Small intestine (tissue), 7 donors: ENCODE data around the gene CENPH. TPM values are rescaled to one million over a fixed set of nuclear protein-coding genes. Genes with fewer than 3 reads are reported as not detected.

Source experiments
- DNase-seq, 2 donors: peaks; one replicate each; pipeline versions ENCODE4 v3.0.0 to v3.0.0-alpha.2; 2013
- FAIRE-seq: peaks from 2 replicates; lab custom pipeline; 2012; peaks lifted over from hg19 to GRCh38; lab: Jason Lieb, UNC
- H3K27ac ChIP-seq, 3 donors: one replicate each; pipeline ENCODE4 v1.5.1; 2013; ENCODE audit warnings: low read length in 2 of 3, mild to moderate bottlenecking in 2 of 3, control low read depth in 1 of 3, inconsistent platforms in 1 of 3, low read depth in 1 of 3, moderate library complexity in 1 of 3
- H3K27me3 ChIP-seq, 3 donors: one replicate each; pipeline ENCODE4 v1.6.1; 2013; ENCODE audit warnings: low read length in 3 of 3, inconsistent platforms in 1 of 3; ENCODE audit not compliant: control insufficient read depth in 3 of 3, insufficient read depth in 3 of 3
- H3K36me3 ChIP-seq, 3 donors: one replicate each; pipeline ENCODE4 v1.6.1; 2013; ENCODE audit warnings: low read length in 3 of 3, inconsistent platforms in 1 of 3, low read depth in 1 of 3, mild to moderate bottlenecking in 1 of 3, moderate library complexity in 1 of 3; ENCODE audit not compliant: control insufficient read depth in 3 of 3, insufficient read depth in 2 of 3
- H3K4me1 ChIP-seq, 3 donors: one replicate each; pipeline ENCODE4 v1.6.1; 2013; ENCODE audit warnings: low read length in 2 of 3, inconsistent platforms in 1 of 3, low read depth in 1 of 3, mild to moderate bottlenecking in 1 of 3, moderate library complexity in 1 of 3; ENCODE audit not compliant: control insufficient read depth in 3 of 3, insufficient read depth in 2 of 3
- H3K4me3 ChIP-seq, 3 donors: one replicate each; pipeline ENCODE4 v1.5.1; 2013; ENCODE audit warnings: low read length in 3 of 3, control low read depth in 1 of 3, inconsistent platforms in 1 of 3, low read depth in 1 of 3, mild to moderate bottlenecking in 1 of 3, moderate library complexity in 1 of 3
- H3K9me3 ChIP-seq, 2 donors: one replicate each; pipeline ENCODE4 v1.6.1; 2013; ENCODE audit warnings: low read depth in 1 of 2, low read length in 1 of 2; ENCODE audit not compliant: control insufficient read depth in 2 of 2, insufficient read depth in 1 of 2
- WGBS, 3 donors: extraction: QIAGEN DNeasy Blood & Tissue Kit; methylation state at CpG; one replicate each; pipeline ENCODE4 v1.1.7; 2013; 5-methylcytosine and 5-hydroxymethylcytosine counted together
- polyA plus RNA-seq, 4 donors: library from polyadenylated mRNA; stranded (reverse) in 3 of 4; unstranded in 1 of 4; fragments of 200-250 nt in 3 of 4; fragments of 120-200 nt in 1 of 4; gene quantifications; one replicate each; pipeline versions ENCODE4 v1.2.1 to v1.2.3, GENCODE V29; 2013
- donor health status: healthy with polysubstance abuse.
- donor health status: control.
- donor health status: control.
- donor health status: Bipolar disorder and iron deficiency.
- donor health status: healthy.

The CENPH gene
- polyA plus RNA-seq, 4 donors = 2.5 to 13.0 (median 8.0) TPM

DNA sequence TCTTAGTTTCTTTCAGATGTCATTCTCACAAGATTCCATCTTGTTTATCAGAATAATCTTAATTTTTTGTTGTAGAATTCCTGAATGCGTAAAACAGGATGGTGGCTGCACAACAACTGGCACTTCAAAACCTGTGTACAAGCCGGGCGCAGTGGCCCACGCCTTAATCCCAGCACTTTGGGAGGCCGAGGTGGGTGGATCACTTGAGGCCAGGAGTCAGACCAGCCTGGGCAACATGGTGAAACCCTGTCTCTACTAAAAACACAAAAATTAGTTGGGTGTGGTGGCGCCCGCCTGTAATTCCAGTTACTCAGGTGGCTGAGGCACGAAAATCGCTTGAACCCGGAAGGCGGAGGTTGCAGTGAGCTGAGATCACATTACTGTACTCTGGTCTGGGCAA lies 32.9 kb upstream of the CENPH start:
- Histone ChIP-seq H3K36me3 (no peaks in the 10 kb centered on the region), H3K9me3 (no peaks in the 10 kb centered on the region), H3K4me1 (no peaks in the 10 kb centered on the region), H3K4me3 (no peak overlapping the region), H3K27me3 (no peaks in the 10 kb centered on the region), H3K27ac (no peak overlapping the region)
- DNase-seq = no peak
- FAIRE-seq = no peak
- 96 to 98% (median 97%) methylated on average over 11 of the region's 11 CpGs for WGBS, 3 donors

GRCh38 chr5:69158039-69158438 lies 31.3 kb upstream of the CENPH start:
- H3K4me3 ChIP-seq = no peak overlapping the region
- H3K36me3 ChIP-seq = no peaks in the 10 kb centered on the region
- H3K4me1 ChIP-seq = no peaks in the 10 kb centered on the region
- H3K27me3 ChIP-seq = no peaks in the 10 kb centered on the region
- no peaks in the 10 kb centered on the region for H3K9me3 ChIP-seq
- H3K27ac ChIP-seq = no peak overlapping the region
- DNase-seq (no peak), FAIRE-seq (no peak)
- WGBS, 3 donors = 83 to 90% (median 85%) methylated on average over 3 of the region's 3 CpGs

DNA sequence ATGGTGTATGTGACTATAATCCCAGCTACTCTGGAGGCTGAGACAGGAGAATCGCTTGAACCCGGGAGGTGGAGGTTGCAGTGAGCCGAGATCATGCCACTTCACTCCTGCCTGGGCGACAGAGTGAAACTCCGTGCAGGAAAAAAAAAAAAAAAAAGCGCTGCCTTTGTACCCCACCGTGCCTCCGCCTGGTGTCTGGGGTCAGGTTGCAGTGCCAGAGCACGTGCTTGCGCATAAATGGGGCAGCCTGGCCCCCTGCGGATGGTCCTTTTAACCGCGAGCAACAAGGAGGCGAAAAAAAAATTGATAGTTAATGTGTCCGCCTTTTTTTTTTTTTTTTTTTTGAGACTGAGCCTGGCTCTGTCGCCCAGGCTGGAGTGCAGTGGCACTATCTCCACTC lies 28.7 kb upstream of the CENPH start:
- no peaks in the 10 kb centered on the region for H3K9me3 ChIP-seq
- H3K36me3 ChIP-seq = no peaks in the 10 kb centered on the region
- no peaks in the 10 kb centered on the region for H3K4me1 ChIP-seq
- FAIRE-seq = no peak
- DNase-seq = no peak
- H3K27ac ChIP-seq = no peak overlapping the region
- H3K27me3 ChIP-seq = no peaks in the 10 kb centered on the region
- no peak overlapping the region for H3K4me3 ChIP-seq
- WGBS, 3 donors = 92 to 95% (median 94%) methylated on average over 14 to 16 of the region's 16 CpGs

DNA sequence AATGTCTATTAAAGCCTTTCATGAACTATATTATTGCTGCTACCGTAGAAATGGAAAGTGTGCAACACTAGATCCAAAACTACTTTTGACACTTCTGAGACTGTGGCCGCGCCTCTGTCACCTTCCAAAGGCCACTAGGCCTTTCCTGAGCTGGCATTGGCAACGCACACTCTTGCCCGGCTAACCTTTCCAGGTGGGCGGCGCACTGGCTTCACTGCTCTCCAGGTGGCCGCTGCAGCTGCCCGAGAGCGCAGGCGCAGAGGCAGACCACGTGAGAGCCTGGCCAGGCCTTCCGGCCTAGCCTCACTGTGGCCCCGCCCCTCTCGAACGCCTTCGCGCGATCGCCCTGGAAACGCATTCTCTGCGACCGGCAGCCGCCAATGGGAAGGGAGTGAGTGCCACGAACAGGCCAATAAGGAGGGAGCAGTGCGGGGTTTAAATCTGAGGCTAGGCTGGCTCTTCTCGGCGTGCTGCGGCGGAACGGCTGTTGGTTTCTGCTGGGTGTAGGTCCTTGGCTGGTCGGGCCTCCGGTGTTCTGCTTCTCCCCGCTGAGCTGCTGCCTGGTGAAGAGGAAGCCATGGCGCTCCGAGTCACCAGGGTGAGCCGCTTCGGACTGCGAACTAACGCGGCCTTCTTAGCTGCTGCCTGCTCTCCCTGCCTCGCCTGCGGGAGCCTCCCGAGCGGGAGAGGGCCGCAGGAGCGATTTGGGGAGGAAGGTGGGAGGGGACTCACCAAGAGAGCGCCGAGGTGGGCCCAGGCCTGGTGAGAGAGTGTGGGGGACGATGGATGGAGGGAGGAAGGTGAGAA lies 22.5 kb upstream of the CENPH start, which contains the start of gene CCNB1:
CCNB1 (plus strand) TSS at position 465 of the 807 bp plus-strand sequence; CDS start at position 578, 113 bp downstream.
- peak within 1 kb of the TSS in 2 of 3 donors; percentile 69 to 71 for H3K27ac ChIP-seq
- no peaks in the 10 kb centered on the region for H3K9me3 ChIP-seq
- DNase-seq (peak; percentile 99), FAIRE-seq (no peak)
- WGBS, 3 donors = 1% methylated on average over 49 to 50 of the region's 50 CpGs
- H3K27me3 ChIP-seq = no peaks in the 10 kb centered on the region
- H3K4me1 ChIP-seq = peaks cover 0 to 1% (median 0%) of the 10 kb centered on the region in 3 donors
- H3K4me3 ChIP-seq = peak within 1 kb of the TSS; percentile 42 to 88 (median 74)
- H3K36me3 ChIP-seq = peaks cover 0 to 3% (median 0%) of the 10 kb centered on the region in 3 donors

DNA sequence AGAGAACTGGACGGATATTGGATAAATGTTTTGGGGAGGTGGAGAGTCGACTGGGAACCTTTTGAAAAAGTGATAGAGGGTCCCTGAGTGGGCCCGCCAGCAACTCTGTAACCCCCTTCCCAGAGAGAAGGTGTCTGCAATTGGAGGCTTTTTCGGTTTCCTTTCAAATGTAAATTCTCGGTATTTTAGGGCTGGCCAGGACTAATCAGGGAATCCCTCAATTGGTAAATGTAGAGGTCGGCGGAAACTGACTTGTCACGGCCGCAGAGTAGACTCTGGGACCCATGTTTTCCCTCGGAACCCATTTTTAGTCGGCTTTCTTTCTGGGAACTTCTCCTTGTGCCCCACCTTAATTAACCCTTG lies 21.9 kb upstream of the CENPH start:
- DNase-seq = peak in 1 of 2 donors; percentile 7
- 1 to 2% (median 1%) methylated on average over 11 of the region's 11 CpGs for WGBS, 3 donors
- no peak for FAIRE-seq
- H3K27ac ChIP-seq = peak overlapping the region in 2 of 3 donors; percentile 51 to 69
- peaks cover 0 to 1% (median 0%) of the 10 kb centered on the region in 3 donors for H3K4me1 ChIP-seq
- H3K4me3 ChIP-seq = peak overlapping the region; percentile 42 to 88 (median 74)
- H3K36me3 ChIP-seq = peaks cover 0 to 8% (median 3%) of the 10 kb centered on the region in 3 donors
- no peaks in the 10 kb centered on the region for H3K27me3 ChIP-seq
- H3K9me3 ChIP-seq = no peaks in the 10 kb centered on the region

DNA sequence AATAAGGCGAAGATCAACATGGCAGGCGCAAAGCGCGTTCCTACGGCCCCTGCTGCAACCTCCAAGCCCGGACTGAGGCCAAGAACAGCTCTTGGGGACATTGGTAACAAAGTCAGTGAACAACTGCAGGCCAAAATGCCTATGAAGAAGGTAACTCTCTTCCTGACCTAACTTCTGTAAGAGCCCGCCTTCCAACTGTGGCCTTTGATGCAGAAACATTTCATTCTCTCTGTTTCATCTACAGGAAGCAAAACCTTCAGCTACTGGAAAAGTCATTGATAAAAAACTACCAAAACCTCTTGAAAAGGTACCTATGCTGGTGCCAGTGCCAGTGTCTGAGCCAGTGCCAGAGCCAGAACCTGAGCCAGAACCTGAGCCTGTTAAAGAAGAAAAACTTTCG lies 21.5 kb upstream of the CENPH start:
- peak overlapping the region; percentile 30 to 88 (median 74) for H3K4me3 ChIP-seq
- 30 to 37% (median 33%) methylated on average over 8 of the region's 8 CpGs for WGBS, 3 donors
- peak overlapping the region in 1 of 3 donors; percentile 69 for H3K27ac ChIP-seq
- H3K4me1 ChIP-seq = peaks cover 0 to 1% (median 0%) of the 10 kb centered on the region in 3 donors
- DNase-seq (peak in 1 of 2 donors; percentile 21), FAIRE-seq (no peak)
- H3K9me3 ChIP-seq = no peaks in the 10 kb centered on the region
- peaks cover 0 to 8% (median 3%) of the 10 kb centered on the region in 3 donors for H3K36me3 ChIP-seq
- H3K27me3 ChIP-seq = no peaks in the 10 kb centered on the region

DNA sequence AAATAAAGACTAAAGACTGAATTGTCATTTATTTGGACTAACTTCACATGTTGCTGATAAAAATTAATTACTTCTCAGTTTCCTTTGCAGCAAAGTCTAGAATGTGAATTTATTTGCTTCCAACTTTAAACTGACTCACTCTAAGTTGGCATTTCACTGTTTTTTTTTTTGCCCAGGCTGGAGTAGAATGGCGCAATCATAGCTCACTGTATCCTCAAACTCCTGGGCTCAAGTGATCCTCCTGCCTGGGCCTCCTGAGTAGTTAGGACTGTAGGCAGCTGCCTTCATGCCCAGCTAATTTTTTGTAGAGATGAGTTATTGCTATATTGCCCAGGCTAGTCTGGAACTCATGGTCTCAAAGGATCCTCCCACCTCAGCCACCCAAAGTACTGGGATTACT lies 18.9 kb upstream of the CENPH start:
- 100% methylated on average over 1 of the region's 1 CpG for WGBS, 3 donors
- no peak for FAIRE-seq
- peaks cover 0 to 1% (median 0%) of the 10 kb centered on the region in 3 donors for H3K4me1 ChIP-seq

DNA sequence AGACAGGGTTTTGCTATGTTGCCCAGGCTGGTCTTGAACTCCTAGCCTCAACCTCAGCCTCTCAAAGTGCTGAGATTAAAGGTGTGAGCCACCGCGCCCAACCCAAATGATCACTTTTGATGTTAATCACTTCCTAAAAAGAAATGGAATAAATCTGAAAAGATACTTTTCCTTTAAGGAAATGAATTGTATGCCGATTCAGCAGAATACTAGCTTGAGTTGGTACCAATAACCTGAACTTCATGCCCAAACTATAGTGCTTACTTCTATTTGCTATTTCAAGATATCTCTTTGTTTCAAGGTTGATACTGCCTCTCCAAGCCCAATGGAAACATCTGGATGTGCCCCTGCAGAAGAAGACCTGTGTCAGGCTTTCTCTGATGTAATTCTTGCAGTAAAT lies 18.4 kb upstream of the CENPH start:
- WGBS, 3 donors = 96 to 99% (median 98%) methylated on average over 3 of the region's 3 CpGs
- Histone ChIP-seq H3K27me3 (no peaks in the 10 kb centered on the region), H3K4me3 (no peak overlapping the region), H3K9me3 (no peaks in the 10 kb centered on the region), H3K36me3 (peaks cover 0 to 19% (median 6%) of the 10 kb centered on the region in 3 donors), H3K4me1 (peaks cover 0 to 1% (median 0%) of the 10 kb centered on the region in 3 donors), H3K27ac (no peak overlapping the region)
- no peak for DNase-seq
- FAIRE-seq = no peak

More for the DNA sequence above, 18.9 kb upstream of the CENPH start:
- Histone ChIP-seq H3K27ac (no peak overlapping the region), H3K27me3 (no peaks in the 10 kb centered on the region), H3K36me3 (peaks cover 0 to 16% (median 6%) of the 10 kb centered on the region in 3 donors), H3K4me3 (no peak overlapping the region), H3K9me3 (no peaks in the 10 kb centered on the region)
- no peak for DNase-seq
